Hepatocyte (in vitro differentiated cells): Measurements from ENCODE around the gene IMPACT. TPM values are rescaled to one million over a fixed set of nuclear protein-coding genes. Genes with fewer than 3 reads are reported as not detected.

Source experiments
- DNase-seq: peaks from one replicate; pipeline ENCODE4 v3.0.0-alpha.2; 2016; ENCODE audit warnings: low spot score
- H2AFZ ChIP-seq: fragments of 200-600 bp; sonication (generic); 2 replicates; pipeline ENCODE4 v1.6.0; 2016; ENCODE audit warnings: antibody characterized with exemption, mild to moderate bottlenecking
- H3K27ac ChIP-seq: fragments of 200-600 bp; sonication (generic); 2 replicates; pipeline ENCODE4 v1.5.1; 2016; ENCODE audit warnings: mild to moderate bottlenecking
- H3K27me3 ChIP-seq: fragments of 200-600 bp; sonication (generic); 2 replicates; pipeline ENCODE4 v1.6.1; 2016
- H3K36me3 ChIP-seq: fragments of 200-600 bp; sonication (generic); replicated peaks from 2 replicates; pipeline ENCODE4 v1.5.1; 2016; ENCODE audit warnings: low read depth; ENCODE audit not compliant: insufficient read depth
- H3K4me1 ChIP-seq: fragments of 200-600 bp; sonication (generic); 2 replicates; pipeline ENCODE4 v1.5.1; 2016; ENCODE audit warnings: mild to moderate bottlenecking, moderate library complexity; ENCODE audit not compliant: insufficient read depth
- H3K4me2 ChIP-seq: fragments of 200-600 bp; sonication (generic); 2 replicates; pipeline ENCODE4 v1.6.0; 2016
- H3K4me3 ChIP-seq: fragments of 200-600 bp; sonication (generic); 2 replicates; pipeline ENCODE4 v1.5.1; 2016; ENCODE audit warnings: mild to moderate bottlenecking
- H3K79me2 ChIP-seq: fragments of 200-600 bp; sonication (generic); 2 replicates; pipeline ENCODE4 v1.6.0; 2017; ENCODE audit warnings: mild to moderate bottlenecking
- H3K9me2 ChIP-seq: fragments of 200-600 bp; sonication (generic); replicated peaks from 2 replicates; pipeline ENCODE4 v1.6.0; 2017; ENCODE audit warnings: mild to moderate bottlenecking; ENCODE audit not compliant: insufficient read depth
- H3K9me3 ChIP-seq: fragments of 200-600 bp; sonication (generic); 2 replicates; pipeline ENCODE4 v1.5.1; 2016; ENCODE audit warnings: low read depth, mild to moderate bottlenecking
- H4K20me1 ChIP-seq: fragments of 200-600 bp; sonication (generic); 2 replicates; pipeline ENCODE4 v1.6.0; 2016; ENCODE audit warnings: mild to moderate bottlenecking; ENCODE audit not compliant: insufficient read depth, poor library complexity, severe bottlenecking
- CTCF ChIP-seq: fragments of 200-600 bp; sonication (generic); IDR thresholded peaks from 2 replicates; pipeline ENCODE4 v1.5.1; 2016; ENCODE audit warnings: antibody characterized with exemption, mild to moderate bottlenecking; ENCODE audit not compliant: poor library complexity
- EZH2 ChIP-seq: fragments of 200-600 bp; sonication (generic); IDR thresholded peaks from 2 replicates; pipeline ENCODE4 v1.6.1; 2016; ENCODE audit warnings: antibody characterized with exemption, mild to moderate bottlenecking, borderline replicate concordance
- EZH2phosphoT487 ChIP-seq: fragments of 200-600 bp; sonication (generic); IDR thresholded peaks from one replicate; pipeline ENCODE4 v1.6.1; 2018; ENCODE audit warnings: antibody characterized with exemption, mild to moderate bottlenecking, low read depth, moderate library complexity; ENCODE audit not compliant: unreplicated experiment, severe bottlenecking
- WGBS: methylation state at CpG from one replicate; pipeline ENCODE4 v1.1.6; 2016; ENCODE audit warnings: low lambda C conversion rate; ENCODE audit errors: missing lambda C conversion rate; 5-methylcytosine and 5-hydroxymethylcytosine counted together
- polyA plus RNA-seq: library from polyadenylated mRNA; unstranded; fragments of >200 nt; fragmentation: Nextera tagmentation; extraction: Ambion mirVana; gene quantifications from 2 replicates; pipeline ENCODE4 v1.2.1, GENCODE V29; 2016
- total RNA-seq: library from RNA; depleted of rRNA; stranded (reverse); fragments of >200 nt; gene quantifications from 2 replicates; pipeline ENCODE4 v1.2.3, GENCODE V29; 2014

The IMPACT gene
- total and polyA plus RNA-seq, 2 experiments from 2014 or later, result 21.7 to 36.3 TPM

GRCh38 chr18:24494586-24494985 is 68.1 kb downstream of the IMPACT start:
- H3K27me3 ChIP-seq, result no peaks in the 10 kb centered on the region
- TF ChIP-seq CTCF (no peak), EZH2phosphoT487 (no peak)
- 86% methylated on average over 2 of the region's 2 CpGs for WGBS
- H3K4me3 ChIP-seq, result no peak overlapping the region
- H3K9me3 ChIP-seq, result no peaks in the 10 kb centered on the region
- H3K27ac ChIP-seq, result no peak overlapping the region
- no peak overlapping the region for H2AFZ ChIP-seq
- no peaks in the 10 kb centered on the region for H3K79me2 ChIP-seq
- no peaks in the 10 kb centered on the region for H3K36me3 ChIP-seq
- H3K4me2 ChIP-seq, result no peak overlapping the region
- no peaks in the 10 kb centered on the region for H3K9me2 ChIP-seq
- no peak for DNase-seq
- H3K4me1 ChIP-seq, result no peaks in the 10 kb centered on the region
- H4K20me1 ChIP-seq, result no peaks in the 10 kb centered on the region

GRCh38 chr18:24497031-24497754 is 70.7 kb downstream of the IMPACT start:
- TF ChIP-seq EZH2 (no peak), EZH2phosphoT487 (no peak), CTCF (no peak)
- no peak for DNase-seq
- H3K36me3 ChIP-seq, result no peaks in the 10 kb centered on the region
- WGBS, result 77% methylated on average over 1 of the region's 1 CpG
- no peaks in the 10 kb centered on the region for H3K79me2 ChIP-seq
- no peaks in the 10 kb centered on the region for H3K4me1 ChIP-seq
- H4K20me1 ChIP-seq, result no peaks in the 10 kb centered on the region
- H3K27me3 ChIP-seq, result no peaks in the 10 kb centered on the region
- no peak overlapping the region for H3K27ac ChIP-seq
- H3K9me2 ChIP-seq, result no peaks in the 10 kb centered on the region
- H3K4me2 ChIP-seq, result no peak overlapping the region
- no peak overlapping the region for H3K4me3 ChIP-seq
- H3K9me3 ChIP-seq, result no peaks in the 10 kb centered on the region
- no peak overlapping the region for H2AFZ ChIP-seq

GRCh38 chr18:24499814-24500213 is 73.3 kb downstream of the IMPACT start:
- Histone ChIP-seq H3K36me3 (no peaks in the 10 kb centered on the region), H3K9me3 (no peaks in the 10 kb centered on the region), H3K9me2 (no peaks in the 10 kb centered on the region), H3K79me2 (no peaks in the 10 kb centered on the region), H3K4me2 (no peak overlapping the region), H2AFZ (no peak overlapping the region), H3K27ac (no peak overlapping the region), H3K4me3 (no peak overlapping the region), H4K20me1 (no peaks in the 10 kb centered on the region), H3K4me1 (peaks cover 3% of the 10 kb centered on the region), H3K27me3 (no peaks in the 10 kb centered on the region)
- TF ChIP-seq EZH2, result no peak
- no peak for TF ChIP-seq CTCF
- no peak for TF ChIP-seq EZH2phosphoT487
- 76% methylated on average over 5 of the region's 5 CpGs for WGBS
- DNase-seq, result no peak
